Head of caudate nucleus (tissue), 42 donors: ENCODE data around the gene DEGS1.

Experiments used
- DNase-seq, 42 donors: peaks; one replicate each; pipeline versions ENCODE4 v3.0.0 to v3.0.0-alpha.2; 2020 to 2021; ENCODE audit warnings: mixed read lengths in 7 of 42
- intact Hi-C: fragments of 100-400 bp; cut with DNase I; formaldehyde crosslinking; loops from one replicate; pipeline ENCODE4 v1.15.0; 2022

Gene DEGS1

GRCh38 chr1:224238212-224238611 lies 55.2 kb downstream of the DEGS1 start:
- DNase-seq: peak in 1 of 42 donors; percentile 11
- intact Hi-C loops: no loop called here

GRCh38 chr1:224238756-224239155 lies 55.7 kb downstream of the DEGS1 start:
- intact Hi-C loops: no loop called here
- peak in 20 of 42 donors; percentile 10 to 65 (median 28) for DNase-seq
